Muscle layer of duodenum (tissue), 2 donors: ENCODE results near the gene NSG1.

ENCODE experiments used
- H3K27ac ChIP-seq: one replicate; pipeline ENCODE4 v1.7.0; 2013; ENCODE audit warnings: mild to moderate bottlenecking, low read length
- H3K27me3 ChIP-seq: one replicate; pipeline ENCODE4 v1.7.0; 2013; ENCODE audit warnings: low read depth, mild to moderate bottlenecking, control low read depth, low read length
- H3K36me3 ChIP-seq, 2 donors: one replicate each; pipeline ENCODE4 v1.7.0; 2013; ENCODE audit warnings: low read length in 2 of 2, control low read depth in 1 of 2, mild to moderate bottlenecking in 1 of 2; ENCODE audit not compliant: insufficient read depth in 2 of 2, control insufficient read depth in 1 of 2
- H3K4me1 ChIP-seq, 2 donors: one replicate each; pipeline ENCODE4 v1.7.0; 2013; ENCODE audit warnings: low read length in 2 of 2, mild to moderate bottlenecking in 2 of 2, control low read depth in 1 of 2, moderate library complexity in 1 of 2; ENCODE audit not compliant: insufficient read depth in 2 of 2, control insufficient read depth in 1 of 2
- H3K4me3 ChIP-seq, 2 donors: one replicate each; pipeline ENCODE4 v1.7.0; 2013; ENCODE audit warnings: low read length in 2 of 2, low read depth in 1 of 2, mild to moderate bottlenecking in 1 of 2
- H3K9me3 ChIP-seq, 2 donors: one replicate each; pipeline ENCODE4 v1.7.0; 2013; ENCODE audit warnings: low read length in 2 of 2, control low read depth in 1 of 2, mild to moderate bottlenecking in 1 of 2; ENCODE audit not compliant: control insufficient read depth in 1 of 2
- donor health status: healthy.

NSG1 gene

DNA sequence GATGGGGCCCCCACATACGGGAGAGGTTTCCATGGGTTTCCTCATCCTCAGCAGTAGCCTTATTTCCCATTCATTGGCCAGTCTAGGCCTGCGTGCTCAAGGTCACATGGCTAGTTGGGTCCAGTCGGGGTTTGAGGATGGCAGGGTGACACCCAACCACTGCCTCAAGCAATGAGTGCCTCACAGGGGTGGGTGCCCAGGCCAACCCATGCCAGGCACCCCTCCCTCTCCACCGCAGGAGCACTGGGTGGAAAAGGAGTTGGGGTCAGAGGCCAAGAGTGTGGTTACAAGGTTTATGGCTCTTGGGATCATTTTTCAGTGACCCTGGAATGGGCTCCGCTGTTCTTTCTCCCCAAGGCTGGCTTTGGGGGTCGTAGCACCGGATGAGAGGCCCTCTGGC lies 3.1 kb downstream of the NSG1 start:
- H3K4me3 ChIP-seq: no peak overlapping the region
- H3K9me3 ChIP-seq: no peaks in the 10 kb centered on the region
- no peak overlapping the region for H3K27ac ChIP-seq
- H3K36me3 ChIP-seq: no peaks in the 10 kb centered on the region
- peaks cover 32% of the 10 kb centered on the region for H3K27me3 ChIP-seq
- peaks cover 0 to 29% of the 10 kb centered on the region in 2 donors for H3K4me1 ChIP-seq

GRCh38 chr4:4390515-4391240 lies 3.8 kb downstream of the NSG1 start:
- H3K4me3 ChIP-seq: no peak overlapping the region
- peaks cover 0 to 29% of the 10 kb centered on the region in 2 donors for H3K4me1 ChIP-seq
- H3K27me3 ChIP-seq: peaks cover 28% of the 10 kb centered on the region
- no peak overlapping the region for H3K27ac ChIP-seq
- no peaks in the 10 kb centered on the region for H3K36me3 ChIP-seq
- H3K9me3 ChIP-seq: no peaks in the 10 kb centered on the region

DNA sequence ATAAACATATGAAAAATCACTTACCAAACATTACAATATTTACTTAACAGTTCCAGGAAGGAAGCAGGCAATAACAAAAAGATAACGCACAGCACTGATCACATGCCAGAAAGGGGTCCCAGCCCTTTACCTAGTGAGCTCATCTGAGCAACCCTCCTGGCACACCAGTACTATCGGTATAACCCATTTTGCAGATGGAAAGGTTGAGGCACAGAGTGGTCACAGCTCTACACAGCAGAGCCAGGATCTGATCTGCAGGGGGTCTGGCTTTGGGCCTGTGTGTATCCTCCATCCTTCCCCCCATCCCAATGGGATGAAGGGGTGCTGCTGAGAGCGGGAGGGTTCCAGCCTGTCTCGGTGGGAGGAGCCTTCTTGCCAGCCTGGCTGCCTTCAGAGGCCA lies 5.0 kb downstream of the NSG1 start:
- H3K9me3 ChIP-seq: no peaks in the 10 kb centered on the region
- peaks cover 19% of the 10 kb centered on the region for H3K27me3 ChIP-seq
- H3K4me1 ChIP-seq: peaks cover 0 to 17% of the 10 kb centered on the region in 2 donors
- H3K27ac ChIP-seq: no peak overlapping the region
- H3K36me3 ChIP-seq: no peaks in the 10 kb centered on the region
- no peak overlapping the region for H3K4me3 ChIP-seq

- H3K9me3 ChIP-seq: no peaks in the 10 kb centered on the region
- no peaks in the 10 kb centered on the region for H3K36me3 ChIP-seq
- peaks cover 0 to 9% of the 10 kb centered on the region in 2 donors for H3K4me1 ChIP-seq
- no peak overlapping the region for H3K4me3 ChIP-seq
- peaks cover 18% of the 10 kb centered on the region for H3K27me3 ChIP-seq
- H3K27ac ChIP-seq: no peak overlapping the region
Observed at GRCh38 chr4:4392501-4393183, 5.7 kb downstream of the NSG1 start.

DNA sequence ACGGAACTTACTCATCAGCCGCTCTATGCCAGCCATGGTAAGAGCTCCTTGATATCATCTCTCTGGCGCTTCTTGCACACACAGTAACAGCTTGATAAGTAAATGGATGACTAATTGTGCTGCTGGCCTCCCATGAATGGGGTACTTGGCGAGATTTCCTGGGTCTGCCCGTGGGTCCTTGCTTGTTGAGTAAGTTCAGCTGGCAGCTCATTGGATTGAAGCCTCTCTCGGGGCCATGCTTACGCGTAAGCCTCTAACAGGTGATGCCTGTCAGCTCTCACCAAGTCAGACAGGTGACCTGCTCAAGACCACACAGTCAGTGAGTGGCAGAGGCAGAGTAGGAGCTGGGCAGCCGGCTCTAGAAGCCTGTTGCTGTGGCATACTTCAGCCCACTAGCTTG lies 7.7 kb downstream of the NSG1 start:
- Histone ChIP-seq H3K36me3 (no peaks in the 10 kb centered on the region), H3K27me3 (peaks cover 12% of the 10 kb centered on the region), H3K4me1 (no peaks in the 10 kb centered on the region), H3K27ac (no peak overlapping the region), H3K9me3 (peaks cover 0 to 5% of the 10 kb centered on the region in 2 donors), H3K4me3 (no peak overlapping the region)

GRCh38 chr4:4395371-4395770 lies 8.5 kb downstream of the NSG1 start:
- no peaks in the 10 kb centered on the region for H3K36me3 ChIP-seq
- no peak overlapping the region for H3K27ac ChIP-seq
- H3K27me3 ChIP-seq: peaks cover 12% of the 10 kb centered on the region
- H3K4me1 ChIP-seq: no peaks in the 10 kb centered on the region
- H3K9me3 ChIP-seq: peaks cover 0 to 12% of the 10 kb centered on the region in 2 donors
- H3K4me3 ChIP-seq: no peak overlapping the region

DNA sequence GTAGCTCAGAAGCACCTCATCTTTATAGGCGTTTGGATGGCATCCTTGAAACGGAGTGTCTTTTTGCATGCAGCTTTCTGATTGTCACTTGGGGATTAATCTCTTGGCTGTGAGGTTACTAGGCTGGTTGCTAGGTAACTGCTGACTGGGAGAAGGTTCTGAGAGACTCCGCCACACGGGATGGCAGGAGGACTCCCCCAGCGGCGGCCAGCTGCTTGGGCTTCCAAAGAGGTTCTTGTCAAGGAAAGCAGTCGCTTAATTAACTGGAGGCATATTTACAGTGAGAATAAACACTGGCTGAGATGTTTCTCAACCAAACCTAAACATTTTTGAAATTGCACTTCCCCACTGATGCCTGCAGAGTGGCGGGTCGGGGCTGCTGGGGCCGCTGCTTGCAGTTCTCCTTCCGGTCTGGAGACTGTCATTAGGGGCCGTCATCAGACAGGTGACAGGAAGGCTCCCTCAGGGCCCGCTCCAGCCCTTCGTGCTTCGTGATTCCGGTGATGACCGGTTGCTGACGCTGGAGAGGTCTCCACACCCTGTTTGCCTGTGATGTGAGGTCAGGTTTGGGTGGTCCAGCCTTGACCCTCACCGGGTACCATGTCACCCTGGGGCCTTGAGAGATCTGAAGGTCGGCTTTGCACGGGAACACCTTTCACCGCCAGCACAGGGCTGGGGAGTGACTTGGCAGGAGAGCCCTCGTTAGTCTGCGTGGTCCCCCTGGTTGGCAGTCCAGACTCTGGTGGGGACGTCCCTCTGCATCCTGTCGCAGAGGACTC lies 9.1 kb downstream of the NSG1 start:
- Histone ChIP-seq H3K36me3 (no peaks in the 10 kb centered on the region), H3K27me3 (peaks cover 12% of the 10 kb centered on the region), H3K27ac (no peak overlapping the region), H3K4me3 (no peak overlapping the region), H3K9me3 (peaks cover 0 to 12% of the 10 kb centered on the region in 2 donors), H3K4me1 (no peaks in the 10 kb centered on the region)

- Histone ChIP-seq H3K9me3 (peaks cover 0 to 12% of the 10 kb centered on the region in 2 donors), H3K36me3 (no peaks in the 10 kb centered on the region), H3K27me3 (peaks cover 12% of the 10 kb centered on the region), H3K4me3 (no peak overlapping the region), H3K4me1 (no peaks in the 10 kb centered on the region), H3K27ac (no peak overlapping the region)
Observed at GRCh38 chr4:4396628-4397440, 9.9 kb downstream of the NSG1 start.

- H3K27me3 ChIP-seq: peaks cover 12% of the 10 kb centered on the region
- H3K27ac ChIP-seq: no peak overlapping the region
- no peaks in the 10 kb centered on the region for H3K36me3 ChIP-seq
- H3K9me3 ChIP-seq: peaks cover 0 to 12% of the 10 kb centered on the region in 2 donors
- H3K4me1 ChIP-seq: no peaks in the 10 kb centered on the region
- no peak overlapping the region for H3K4me3 ChIP-seq
Observed at GRCh38 chr4:4397441-4397819, 10.5 kb downstream of the NSG1 start.

GRCh38 chr4:4398430-4398829 lies 11.5 kb downstream of the NSG1 start:
- H3K27ac ChIP-seq: no peak overlapping the region
- no peak overlapping the region for H3K4me3 ChIP-seq
- H3K27me3 ChIP-seq: peaks cover 8% of the 10 kb centered on the region
- H3K36me3 ChIP-seq: no peaks in the 10 kb centered on the region
- H3K9me3 ChIP-seq: peaks cover 0 to 12% of the 10 kb centered on the region in 2 donors
- no peaks in the 10 kb centered on the region for H3K4me1 ChIP-seq

GRCh38 chr4:4401036-4401435 lies 14.1 kb downstream of the NSG1 start:
- Histone ChIP-seq H3K27ac (no peak overlapping the region), H3K36me3 (no peaks in the 10 kb centered on the region), H3K27me3 (no peaks in the 10 kb centered on the region), H3K9me3 (peaks cover 0 to 12% of the 10 kb centered on the region in 2 donors), H3K4me1 (no peaks in the 10 kb centered on the region), H3K4me3 (no peak overlapping the region)
